ENCODE data around the gene VEGFA. TPM values are rescaled to one million over a fixed set of nuclear protein-coding genes. Genes with fewer than 3 reads are reported as not detected.
A peak's percentile ranks its signal among the peaks of the same experiment; 100 is the strongest.

VEGFA gene
- polyA plus RNA-seq, 2 of the 4 experiments (the other 2 are of a cell fraction) = 35.8 to 83.7 TPM

DNA sequence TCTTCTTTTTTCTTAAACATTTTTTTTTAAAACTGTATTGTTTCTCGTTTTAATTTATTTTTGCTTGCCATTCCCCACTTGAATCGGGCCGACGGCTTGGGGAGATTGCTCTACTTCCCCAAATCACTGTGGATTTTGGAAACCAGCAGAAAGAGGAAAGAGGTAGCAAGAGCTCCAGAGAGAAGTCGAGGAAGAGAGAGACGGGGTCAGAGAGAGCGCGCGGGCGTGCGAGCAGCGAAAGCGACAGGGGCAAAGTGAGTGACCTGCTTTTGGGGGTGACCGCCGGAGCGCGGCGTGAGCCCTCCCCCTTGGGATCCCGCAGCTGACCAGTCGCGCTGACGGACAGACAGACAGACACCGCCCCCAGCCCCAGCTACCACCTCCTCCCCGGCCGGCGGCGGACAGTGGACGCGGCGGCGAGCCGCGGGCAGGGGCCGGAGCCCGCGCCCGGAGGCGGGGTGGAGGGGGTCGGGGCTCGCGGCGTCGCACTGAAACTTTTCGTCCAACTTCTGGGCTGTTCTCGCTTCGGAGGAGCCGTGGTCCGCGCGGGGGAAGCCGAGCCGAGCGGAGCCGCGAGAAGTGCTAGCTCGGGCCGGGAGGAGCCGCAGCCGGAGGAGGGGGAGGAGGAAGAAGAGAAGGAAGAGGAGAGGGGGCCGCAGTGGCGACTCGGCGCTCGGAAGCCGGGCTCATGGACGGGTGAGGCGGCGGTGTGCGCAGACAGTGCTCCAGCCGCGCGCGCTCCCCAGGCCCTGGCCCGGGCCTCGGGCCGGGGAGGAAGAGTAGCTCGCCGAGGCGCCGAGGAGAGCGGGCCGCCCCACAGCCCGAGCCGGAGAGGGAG, 580 bp downstream of the VEGFA start:
- peak; percentile 60 to 67 for DNase-seq (ENCODE audit: low read depth in 1 of 2, low spot score in 1 of 2)
- ChIA-PET POLR2A (interaction anchor here (0.8 to 2.5 kb wide), 22 partner anchors 10 to 319 kb away, joined by 3 to 21 read pairs (median 4); partner anchors contain the start of gene GTPBP2), CTCF (interaction anchor here (0.5 to 4.8 kb wide), 42 partner anchors 7 to 467 kb away, joined by 3 to 235 read pairs (median 6); no protein-coding TSS in a partner anchor)
- Histone ChIP-seq H3K4me1 (peaks cover 23% of the 10 kb centered on the region), H3K4me2 (peak overlapping the region; percentile 93), H3K27ac (peak overlapping the region; percentile 97 to 100), H3K4me3 (peak overlapping the region; percentile 59), H3K9me3 (no peaks in the 10 kb centered on the region)
- FAIRE-seq = no peak
- peak; percentile 51 to 62 for ATAC-seq
- TF ChIP-seq BCL3 (IDR thresholded peaks at IDR 0.05) = no peak
- TF ChIP-seq ZFP36 (IDR thresholded peaks at IDR 0.05; ENCODE audit: borderline replicate concordance, partially characterized antibody) = no peak
- TF ChIP-seq POLR2A (IDR thresholded peaks at IDR 0.05; ENCODE audit: low read length) = peak; percentile 49
- no peak for TF ChIP-seq NFE2L2 (conservative IDR thresholded peaks at IDR 0.05; ENCODE audit: low read length)
- no peak for TF ChIP-seq FOXS1 (CRISPR knock-in tag; IDR thresholded peaks at IDR 0.05)
- no peak for TF ChIP-seq NPAS2 (CRISPR knock-in tag; IDR thresholded peaks at IDR 0.05; ENCODE audit: borderline replicate concordance)
- no peak for TF ChIP-seq JUNB (IDR thresholded peaks at IDR 0.05)
- TF ChIP-seq CBX2 (IDR thresholded peaks at IDR 0.05; ENCODE audit: borderline replicate concordance, low read depth) = no peak
- TF ChIP-seq CTCF (IDR thresholded peaks at IDR 0.05) = no peak
- peak; percentile 26 to 51; a peak in 2 of 5 replicates for TF ChIP-seq JUN (IDR thresholded peaks at IDR 0.05)
- TF ChIP-seq, protein P1, sequence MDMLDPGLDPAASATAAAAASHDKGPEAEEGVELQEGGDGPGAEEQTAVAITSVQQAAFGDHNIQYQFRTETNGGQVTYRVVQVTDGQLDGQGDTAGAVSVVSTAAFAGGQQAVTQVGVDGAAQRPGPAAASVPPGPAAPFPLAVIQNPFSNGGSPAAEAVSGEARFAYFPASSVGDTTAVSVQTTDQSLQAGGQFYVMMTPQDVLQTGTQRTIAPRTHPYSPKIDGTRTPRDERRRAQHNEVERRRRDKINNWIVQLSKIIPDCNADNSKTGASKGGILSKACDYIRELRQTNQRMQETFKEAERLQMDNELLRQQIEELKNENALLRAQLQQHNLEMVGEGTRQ (IDR thresholded peaks at IDR 0.05) = no peak
- no peak for TF ChIP-seq HEYL (CRISPR knock-in tag; IDR thresholded peaks at IDR 0.05)
- TF ChIP-seq POLR2AphosphoS2 (conservative IDR thresholded peaks at IDR 0.05; ENCODE audit: low read length) = no peak
- TF ChIP-seq CBX8 (IDR thresholded peaks at IDR 0.05) = no peak
- TF ChIP-seq MAZ (IDR thresholded peaks at IDR 0.05; ENCODE audit: borderline replicate concordance, low read depth, low read length) = no peak
- TF ChIP-seq RNF2 (IDR thresholded peaks at IDR 0.05; ENCODE audit: borderline replicate concordance, low read depth) = no peak
- peak; percentile 44; the same call in 1 of the 2 replicates for TF ChIP-seq PHF8 (IDR thresholded peaks at IDR 0.05; ENCODE audit: borderline replicate concordance, low read depth)
- no peak for TF ChIP-seq MAFK (IDR thresholded peaks at IDR 0.05; ENCODE audit: partially characterized antibody)
- TF ChIP-seq EHMT2 (IDR thresholded peaks at IDR 0.05; ENCODE audit: low read depth) = no peak
- TF ChIP-seq RCOR1 (IDR thresholded peaks at IDR 0.05; ENCODE audit: low read depth, low read length) = no peak
- no peak for TF ChIP-seq GATA3 (IDR thresholded peaks at IDR 0.05; ENCODE audit: borderline replicate concordance)
- no peak for TF ChIP-seq EHF (CRISPR knock-in tag; IDR thresholded peaks at IDR 0.05)
- no peak for TF ChIP-seq ZSCAN20 (CRISPR knock-in tag; IDR thresholded peaks at IDR 0.05)
- 2% methylated on average over 45 of the region's 84 CpGs for WGBS (ENCODE audit: missing lambda C conversion rate)

Data from A549 (cell line).